HG03159 (cell line): ENCODE data around the gene FNDC1.
"Not testable (repeated sequence)": the region's sequence is repeated elsewhere in the genome, so short reads cannot be mapped to it uniquely, and the experiment has no call there.

Experiments used
- ATAC-seq: cut with Tn5 transposase; IDR thresholded peaks from one replicate; pipeline ENCODE4 v1.9.1; 2021; ENCODE audit warnings: mild to moderate bottlenecking, moderate library complexity; ENCODE audit not compliant: unreplicated experiment

Gene FNDC1

GRCh38 chr6:159169193-159169555 lies at the start of gene FNDC1:
Gene FNDC1, plus strand, starts transcription at chr6:159169400. Its CDS starts 197 bp downstream, at chr6:159169597.
- ATAC-seq = no peak

DNA sequence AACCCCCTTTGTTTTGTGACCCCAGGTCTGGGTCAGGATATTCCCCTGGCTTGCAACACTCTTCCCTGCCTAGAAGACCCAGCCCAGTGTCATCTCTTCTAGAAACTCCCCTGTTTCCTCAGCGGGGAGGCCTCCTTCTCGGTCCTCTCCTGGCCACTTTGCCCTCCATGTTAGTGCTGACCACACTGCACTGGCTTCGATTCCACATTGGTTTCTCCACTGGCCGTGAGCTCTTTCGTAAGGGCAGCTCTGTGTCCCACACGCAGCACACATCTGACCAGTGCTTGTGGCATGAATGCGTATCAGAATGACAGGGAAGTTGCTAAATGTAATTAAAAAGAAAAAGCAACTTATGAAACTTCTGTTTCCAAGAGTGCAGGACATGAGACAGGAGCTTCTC lies 49.4 kb upstream of the FNDC1 start:
- ATAC-seq = no peak

- no peak for ATAC-seq
Measured at GRCh38 chr6:159121486-159121885, 47.7 kb upstream of the FNDC1 start.

- no peak for ATAC-seq
Measured at GRCh38 chr6:159122453-159122852, 46.7 kb upstream of the FNDC1 start.

GRCh38 chr6:159123831-159124230 lies 45.4 kb upstream of the FNDC1 start:
- ATAC-seq = not testable (repeated sequence)

GRCh38 chr6:159125014-159125609 lies 44.1 kb upstream of the FNDC1 start:
- ATAC-seq = no peak

GRCh38 chr6:159125951-159126352 lies 43.2 kb upstream of the FNDC1 start:
- ATAC-seq = no peak

GRCh38 chr6:159126590-159126989 lies 42.6 kb upstream of the FNDC1 start:
- ATAC-seq = no peak

- no peak for ATAC-seq
Measured at GRCh38 chr6:159127701-159128100, 41.5 kb upstream of the FNDC1 start.

- ATAC-seq = no peak
Measured at GRCh38 chr6:159128978-159129377, 40.2 kb upstream of the FNDC1 start.

DNA sequence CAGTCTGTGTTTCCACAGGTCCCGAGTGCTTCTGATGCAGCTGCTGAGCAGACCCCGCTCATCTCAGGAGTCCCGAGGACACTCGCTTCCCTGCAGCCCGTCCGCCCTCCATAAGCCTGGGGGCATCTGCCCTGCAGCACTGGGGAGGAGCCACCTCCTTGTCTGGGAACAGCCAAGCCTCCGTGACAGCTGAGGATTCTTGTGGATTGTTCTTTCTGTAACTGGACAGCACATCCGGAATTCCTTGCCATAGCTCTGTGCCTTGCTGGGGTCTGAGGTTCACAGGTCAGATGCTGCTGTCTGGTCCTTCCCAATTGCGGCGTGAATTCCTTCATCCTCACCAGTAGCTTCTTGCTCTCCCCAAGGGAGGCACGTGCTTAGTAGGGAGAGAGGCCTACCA lies 38.4 kb upstream of the FNDC1 start:
- no peak for ATAC-seq

DNA sequence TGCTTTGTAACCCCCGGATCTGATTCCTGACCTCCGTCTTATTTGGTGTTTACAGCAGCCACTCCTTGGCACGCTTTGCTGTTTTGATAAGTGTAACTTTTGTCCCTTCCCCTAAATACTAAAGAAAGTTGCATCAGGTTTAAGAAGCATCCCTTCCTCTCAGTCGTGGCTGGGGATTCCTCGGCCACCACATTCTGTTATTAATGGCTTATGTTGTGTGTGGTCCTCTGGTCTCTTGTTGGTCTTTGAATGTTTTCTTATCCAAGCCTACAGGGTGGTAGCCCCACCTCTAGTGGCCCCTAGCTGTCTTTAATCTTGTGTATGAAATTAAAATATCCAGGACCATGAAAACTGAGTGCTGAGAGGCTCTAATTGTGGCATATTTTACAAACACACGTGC lies 37.5 kb upstream of the FNDC1 start:
- no peak for ATAC-seq

- ATAC-seq = no peak
Measured at GRCh38 chr6:159132664-159133063, 36.5 kb upstream of the FNDC1 start.

DNA sequence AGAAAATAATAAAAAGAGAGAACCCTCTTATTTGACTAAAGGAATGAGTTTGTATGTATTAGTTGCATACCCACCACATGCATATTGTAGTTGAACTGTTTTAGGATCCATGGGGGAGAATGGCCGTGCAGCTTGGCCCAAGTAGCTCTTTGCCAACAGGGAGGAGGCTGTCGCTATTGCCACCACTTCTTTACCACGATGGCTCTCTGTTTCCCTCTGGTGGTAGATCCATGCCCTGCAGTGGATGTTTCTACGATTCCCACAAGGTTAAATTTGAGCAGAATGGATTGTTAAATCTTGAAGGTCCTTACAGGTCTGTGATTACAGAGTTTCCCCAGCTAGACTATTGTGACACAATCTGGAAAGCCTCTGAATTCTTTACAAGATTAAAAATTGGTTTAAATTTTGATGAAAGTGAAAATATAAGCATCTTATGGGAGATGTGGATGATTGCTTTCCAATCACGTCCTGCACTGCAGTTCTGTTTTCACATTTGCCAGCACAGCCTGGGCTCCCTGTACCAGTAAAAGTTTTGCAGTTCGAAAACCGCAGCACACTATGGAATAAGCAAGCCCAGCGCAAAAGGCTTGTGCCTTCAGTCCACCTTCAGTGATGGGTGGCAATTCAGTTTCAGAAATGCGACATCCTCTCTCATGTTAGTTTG lies 34.4 kb upstream of the FNDC1 start:
- peak; percentile 76 for ATAC-seq

DNA sequence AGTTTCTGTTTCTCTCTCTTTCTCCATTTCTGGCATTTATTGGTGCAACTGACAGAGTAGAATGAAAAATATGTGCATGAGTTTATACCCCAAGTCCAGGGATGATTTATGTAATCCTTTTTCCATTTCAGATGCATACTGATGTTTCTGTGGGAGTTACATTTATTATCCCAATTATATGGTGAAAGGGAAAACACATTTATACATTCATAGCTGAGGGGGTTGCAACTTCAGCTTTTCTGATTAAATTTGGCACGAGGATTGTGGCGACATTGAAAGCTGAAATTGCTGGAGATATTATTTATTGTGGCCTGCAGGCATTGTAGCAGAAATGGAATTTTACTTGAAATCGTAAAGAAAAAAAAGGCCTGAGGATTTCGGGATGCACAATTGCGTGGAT lies 31.5 kb upstream of the FNDC1 start:
- no peak for ATAC-seq

- ATAC-seq = no peak
Measured at GRCh38 chr6:159142531-159142930, 26.7 kb upstream of the FNDC1 start.

DNA sequence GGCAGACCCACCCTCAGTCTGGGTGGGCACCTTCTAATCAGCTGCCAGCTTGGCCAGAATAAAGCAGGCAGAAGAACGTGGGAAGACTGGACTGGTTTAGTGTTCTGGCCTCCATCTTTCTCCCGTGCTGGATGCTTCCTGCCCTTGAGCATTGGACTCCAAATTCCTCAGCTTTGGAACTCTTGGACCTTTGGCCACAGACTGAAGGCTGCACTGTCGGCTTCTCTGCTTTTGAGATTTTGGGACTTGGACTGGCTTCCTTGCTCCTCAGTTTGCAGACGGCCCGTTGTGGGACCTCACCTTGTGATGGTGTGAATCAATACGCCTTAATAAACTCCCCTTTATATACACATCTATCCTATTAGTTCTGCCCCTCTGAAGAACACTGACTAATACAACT lies 20.6 kb upstream of the FNDC1 start:
- ATAC-seq = no peak

DNA sequence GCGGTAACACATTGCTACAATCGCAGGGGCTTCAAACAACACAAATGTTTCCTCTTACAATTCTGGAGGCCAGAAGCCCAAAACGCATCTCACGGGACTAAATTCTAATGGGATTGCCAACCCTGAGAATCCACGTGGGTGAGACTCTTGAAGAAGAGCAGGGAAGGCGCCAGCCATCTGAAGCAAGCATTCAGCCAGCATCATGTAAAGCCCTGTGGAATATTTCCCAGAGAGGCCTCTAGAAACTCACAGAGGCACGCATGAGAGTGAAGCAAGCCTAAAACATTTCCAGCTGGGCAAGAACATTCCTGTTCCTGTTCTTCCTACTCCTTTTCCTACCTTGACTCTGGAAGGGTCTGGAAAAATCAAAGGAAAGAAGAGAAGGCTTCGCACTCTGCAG lies 19.6 kb upstream of the FNDC1 start:
- ATAC-seq = no peak

DNA sequence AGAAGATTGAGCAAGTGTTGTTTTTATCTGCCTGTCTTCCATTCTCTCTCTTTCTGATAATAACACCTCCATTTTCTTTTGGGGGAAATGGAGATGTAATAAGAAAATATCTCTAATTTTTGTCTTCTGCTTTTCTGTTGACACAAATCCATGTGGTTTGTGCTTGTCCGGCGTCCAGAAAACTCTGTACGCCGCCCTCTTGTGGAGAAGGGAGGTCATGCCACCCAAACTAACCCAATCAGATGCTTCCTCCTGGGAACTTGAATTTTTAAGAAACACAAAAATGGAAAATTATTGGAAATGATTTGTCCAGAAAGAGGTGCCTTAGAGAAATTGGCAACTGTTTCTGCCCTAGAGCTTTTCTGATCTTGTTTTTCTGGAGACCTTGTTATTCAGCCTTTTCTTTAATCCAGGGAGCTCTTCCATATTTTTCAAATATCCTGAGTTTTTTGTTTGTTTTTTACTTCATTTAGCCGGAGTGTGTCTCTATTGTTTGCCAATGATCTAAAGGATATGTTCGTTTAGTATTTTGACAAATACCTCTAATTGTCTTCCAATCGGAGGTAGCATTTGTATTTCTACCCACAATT lies 17.8 kb upstream of the FNDC1 start:
- ATAC-seq = no peak

DNA sequence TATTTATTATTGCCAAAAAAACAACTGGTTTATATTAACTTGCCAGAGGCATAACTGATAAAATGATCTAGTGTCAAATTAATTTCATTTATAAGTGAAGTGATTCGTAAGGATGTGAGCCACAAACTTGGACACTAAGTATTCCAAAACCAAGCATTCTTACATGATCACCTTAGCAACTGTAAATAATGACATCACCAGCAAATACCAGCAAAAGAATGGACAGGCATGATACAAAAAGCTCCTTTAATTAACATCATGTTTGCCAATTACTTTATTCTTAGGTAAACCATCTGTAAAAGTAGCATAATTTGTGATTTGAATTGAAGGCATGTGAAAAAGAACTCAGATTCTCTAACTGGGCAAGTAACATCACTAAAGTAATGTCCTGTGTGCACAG lies 17.2 kb upstream of the FNDC1 start:
- ATAC-seq = no peak

DNA sequence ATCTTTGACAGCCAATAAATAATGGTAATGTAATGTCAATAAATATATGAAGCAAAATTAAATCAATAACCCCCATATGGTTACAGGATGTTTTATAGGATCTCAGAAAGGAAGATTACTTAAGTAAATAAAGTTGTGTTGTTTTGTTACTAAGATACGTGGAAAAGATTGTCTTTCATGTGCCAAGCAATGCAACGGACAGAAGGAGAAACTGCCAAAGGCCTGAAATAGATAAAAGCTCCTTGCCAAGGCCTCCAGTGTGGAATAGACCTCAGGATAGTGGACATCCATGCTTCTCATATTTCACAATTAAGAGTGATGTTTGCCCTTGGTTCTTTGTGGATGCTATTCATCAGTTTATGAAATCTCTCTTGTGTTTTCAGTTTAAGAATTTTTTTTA lies 16.4 kb upstream of the FNDC1 start:
- ATAC-seq = no peak

GRCh38 chr6:159155679-159156078 lies 13.5 kb upstream of the FNDC1 start:
- ATAC-seq = no peak

DNA sequence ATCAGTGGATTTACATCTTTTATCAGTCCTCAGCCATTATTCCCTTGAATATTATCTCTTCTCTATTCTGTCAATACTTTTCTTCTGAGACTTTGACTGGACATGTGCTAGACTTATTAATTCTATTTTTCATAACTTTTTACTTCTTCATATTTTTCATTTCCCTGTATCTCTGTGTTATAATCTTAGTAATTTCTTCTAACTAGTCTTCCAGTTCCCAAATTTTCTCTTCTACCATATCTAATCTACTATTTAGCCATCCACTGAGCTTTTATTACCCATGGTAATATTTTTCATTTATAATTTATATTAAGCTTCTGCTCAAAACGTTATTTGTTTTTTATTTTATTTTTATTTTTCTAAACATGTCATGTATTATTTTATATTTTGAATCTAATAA lies 13.1 kb upstream of the FNDC1 start:
- no peak for ATAC-seq
